22Rv1 (cell line): Measurements from ENCODE around the gene GART.

ENCODE experiments used
- ZFX ChIP-seq: fragments of 450-650 bp; IDR thresholded peaks from 2 replicates; pipeline ENCODE4 v1.6.1; 2017; ENCODE audit warnings: antibody characterized with exemption, borderline replicate concordance
- TF ChIP-seq, protein P1 (sequence below): fragments of 450-650 bp; IDR thresholded peaks from 2 replicates; pipeline ENCODE4 v1.5.1; 2017; ENCODE audit warnings: mild to moderate bottlenecking

DNA sequence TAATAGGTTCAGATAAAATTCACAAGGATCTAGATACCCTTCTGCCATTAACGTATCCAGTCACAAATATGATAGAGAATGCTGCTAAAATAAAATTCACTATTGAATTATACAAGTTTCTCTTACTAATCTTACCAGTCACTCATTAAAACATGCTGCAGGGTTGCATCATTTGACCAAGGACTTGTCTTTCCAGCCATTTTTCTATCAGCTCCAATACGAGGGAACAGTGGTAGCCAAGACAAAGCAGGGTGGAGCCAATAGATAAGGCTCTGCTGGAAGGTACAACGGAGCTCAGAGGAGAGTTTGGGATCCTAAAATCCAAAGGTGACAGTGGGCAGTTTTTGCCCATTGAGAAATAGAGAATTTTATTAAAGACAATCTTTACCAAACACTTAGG lies 42.5 kb upstream of the GART start:
- TF ChIP-seq, protein P1, sequence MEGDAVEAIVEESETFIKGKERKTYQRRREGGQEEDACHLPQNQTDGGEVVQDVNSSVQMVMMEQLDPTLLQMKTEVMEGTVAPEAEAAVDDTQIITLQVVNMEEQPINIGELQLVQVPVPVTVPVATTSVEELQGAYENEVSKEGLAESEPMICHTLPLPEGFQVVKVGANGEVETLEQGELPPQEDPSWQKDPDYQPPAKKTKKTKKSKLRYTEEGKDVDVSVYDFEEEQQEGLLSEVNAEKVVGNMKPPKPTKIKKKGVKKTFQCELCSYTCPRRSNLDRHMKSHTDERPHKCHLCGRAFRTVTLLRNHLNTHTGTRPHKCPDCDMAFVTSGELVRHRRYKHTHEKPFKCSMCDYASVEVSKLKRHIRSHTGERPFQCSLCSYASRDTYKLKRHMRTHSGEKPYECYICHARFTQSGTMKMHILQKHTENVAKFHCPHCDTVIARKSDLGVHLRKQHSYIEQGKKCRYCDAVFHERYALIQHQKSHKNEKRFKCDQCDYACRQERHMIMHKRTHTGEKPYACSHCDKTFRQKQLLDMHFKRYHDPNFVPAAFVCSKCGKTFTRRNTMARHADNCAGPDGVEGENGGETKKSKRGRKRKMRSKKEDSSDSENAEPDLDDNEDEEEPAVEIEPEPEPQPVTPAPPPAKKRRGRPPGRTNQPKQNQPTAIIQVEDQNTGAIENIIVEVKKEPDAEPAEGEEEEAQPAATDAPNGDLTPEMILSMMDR = no peak
- TF ChIP-seq ZFX = no peak
